Prostate gland (tissue), 2 donors: ENCODE results near the gene PA2G4.

ENCODE experiments used
- CTCF ChIP-seq, 4 experiments: fragments of 200-600 bp in 2 of 4; fragments of 450-650 bp in 2 of 4; sonication (generic) in 2 of 4; IDR thresholded peaks; 1 replicate in 3 of 4; 2 replicates in 1 of 4; pipeline ENCODE4 v1.5.1; 2016 to 2019; ENCODE audit warnings: antibody characterized with exemption in 4 of 4, mild to moderate bottlenecking in 2 of 4, moderate library complexity in 2 of 4
- POLR2A ChIP-seq: fragments of 450-650 bp; IDR thresholded peaks from one replicate; pipeline ENCODE4 v1.6.1; 2016; ENCODE audit warnings: antibody characterized with exemption, mild to moderate bottlenecking

GRCh38 chr12:56143870-56144269, 39.5 kb downstream of the PA2G4 start:
- TF ChIP-seq CTCF (IDR thresholded peaks at IDR 0.05) (no peak), POLR2A (no peak)
